ENCODE measurements around the gene RPL31. TPM values are rescaled to one million over a fixed set of nuclear protein-coding genes. Genes with fewer than 3 reads are reported as not detected.

RPL31 gene
- polyA plus RNA-seq, 1 of the 3 experiments (the other 2 are of a cell fraction): 4,488 TPM

DNA sequence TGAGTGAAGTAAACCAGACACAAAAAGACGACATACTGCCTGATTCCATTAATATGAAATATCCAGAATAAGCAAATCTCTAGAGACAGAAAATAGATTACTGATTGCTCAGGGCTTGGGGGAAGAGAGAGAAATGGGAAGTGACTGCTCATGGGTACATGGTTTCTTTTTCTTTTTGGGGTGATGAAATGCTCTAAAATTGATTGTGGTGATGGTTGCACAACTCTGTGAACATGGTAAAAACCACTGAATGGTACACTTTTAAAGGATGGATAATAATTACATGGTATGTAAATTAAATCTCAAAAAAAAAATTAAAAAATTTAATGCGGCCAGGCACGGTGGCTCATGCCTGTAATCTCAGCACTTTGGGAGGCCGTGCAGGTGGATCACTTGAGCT lies 39.3 kb downstream of the RPL31 start:
- WGBS (ENCODE audit: low lambda C conversion rate): 80% methylated on average over 4 of the region's 4 CpGs
- Histone ChIP-seq H3K4me1 (ENCODE audit: control insufficient read depth in 1 of 2, insufficient read depth in 2 of 2, low read depth in 1 of 2, low read length in 1 of 2) (peaks cover 0 to 21% of the 10 kb centered on the region in 2 experiments; a peak in 2 of 4 replicates), H3K9me2 (no peaks in the 10 kb centered on the region), H3K4me3 (ENCODE audit: low read depth in 2 of 2, low read length in 1 of 2) (no peak overlapping the region), H2AFZ (ENCODE audit: low read depth) (no peak overlapping the region), H3K4me2 (no peak overlapping the region), H3K9me3 (no peaks in the 10 kb centered on the region), H3K27me3 (ENCODE audit: insufficient read depth) (no peaks in the 10 kb centered on the region), H3K27ac (ENCODE audit: low read depth in 2 of 2, low read length in 1 of 2) (peak overlapping the region in 1 of 2 experiments; percentile 84; a peak in 2 of 4 replicates), H3K9ac (no peak overlapping the region), H3K36me3 (replicated peaks in 1 of 2; ENCODE audit: control insufficient read depth in 1 of 2, insufficient read depth in 2 of 2, low read length in 1 of 2) (peaks cover 0 to 4% of the 10 kb centered on the region in 2 experiments), H4K20me1 (ENCODE audit: insufficient read depth) (no peaks in the 10 kb centered on the region), H3K79me2 (ENCODE audit: insufficient read depth) (no peaks in the 10 kb centered on the region), H3F3A (replicated peaks; ENCODE audit: insufficient read depth) (no peaks in the 10 kb centered on the region)
- no peak for DNase-seq
- ChIA-PET POLR2A (no interaction called here), CTCF (interaction anchor here (0.9 to 1.3 kb wide), 2 partner anchors 10 to 147 kb away, joined by 3 read pairs; no protein-coding TSS in a partner anchor)
- no peak for TF ChIP-seq RCOR1 (IDR thresholded peaks at IDR 0.05; ENCODE audit: low read length)
- TF ChIP-seq, protein P1, sequence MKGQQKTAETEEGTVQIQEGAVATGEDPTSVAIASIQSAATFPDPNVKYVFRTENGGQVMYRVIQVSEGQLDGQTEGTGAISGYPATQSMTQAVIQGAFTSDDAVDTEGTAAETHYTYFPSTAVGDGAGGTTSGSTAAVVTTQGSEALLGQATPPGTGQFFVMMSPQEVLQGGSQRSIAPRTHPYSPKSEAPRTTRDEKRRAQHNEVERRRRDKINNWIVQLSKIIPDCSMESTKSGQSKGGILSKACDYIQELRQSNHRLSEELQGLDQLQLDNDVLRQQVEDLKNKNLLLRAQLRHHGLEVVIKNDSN (IDR thresholded peaks at IDR 0.05; ENCODE audit: borderline replicate concordance, low read depth): no peak
- no peak for TF ChIP-seq MEF2A (IDR thresholded peaks at IDR 0.05; ENCODE audit: borderline replicate concordance, low read depth)

DNA sequence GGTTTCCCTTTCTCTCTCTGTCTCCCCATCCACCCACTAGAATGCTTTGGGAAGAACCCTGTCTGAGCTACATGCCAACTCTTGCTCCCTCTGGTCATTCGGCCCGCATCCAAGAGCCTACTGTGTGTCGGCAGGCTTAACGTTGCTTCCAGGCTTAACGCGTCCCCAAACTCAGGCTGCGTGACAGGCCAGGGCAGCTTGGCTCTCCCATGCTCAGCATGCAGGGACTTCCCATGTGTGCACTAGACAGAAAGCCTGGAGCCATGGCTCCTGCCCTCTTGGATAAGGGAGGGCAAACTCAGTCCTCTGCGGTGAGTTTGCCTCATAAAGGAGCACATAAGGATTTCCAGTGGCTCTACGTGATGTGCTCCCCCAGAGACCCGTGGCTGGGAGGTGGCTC lies 43.2 kb downstream of the RPL31 start:
- TF ChIP-seq FOSL2 (IDR thresholded peaks at IDR 0.05; ENCODE audit: borderline replicate concordance, low read depth): no peak
- TF ChIP-seq, protein P1 (IDR thresholded peaks at IDR 0.05; ENCODE audit: borderline replicate concordance, low read depth): no peak
- no peak for TF ChIP-seq TAF1 (IDR thresholded peaks at IDR 0.05; ENCODE audit: borderline replicate concordance, low read depth, low read length)
- no peak for TF ChIP-seq ELF1 (IDR thresholded peaks at IDR 0.05)
- no peak for TF ChIP-seq MXI1 (IDR thresholded peaks at IDR 0.05; ENCODE audit: low read depth, low read length)
- TF ChIP-seq NFIC (IDR thresholded peaks at IDR 0.05; ENCODE audit: borderline replicate concordance): no peak
- TF ChIP-seq, protein P2, sequence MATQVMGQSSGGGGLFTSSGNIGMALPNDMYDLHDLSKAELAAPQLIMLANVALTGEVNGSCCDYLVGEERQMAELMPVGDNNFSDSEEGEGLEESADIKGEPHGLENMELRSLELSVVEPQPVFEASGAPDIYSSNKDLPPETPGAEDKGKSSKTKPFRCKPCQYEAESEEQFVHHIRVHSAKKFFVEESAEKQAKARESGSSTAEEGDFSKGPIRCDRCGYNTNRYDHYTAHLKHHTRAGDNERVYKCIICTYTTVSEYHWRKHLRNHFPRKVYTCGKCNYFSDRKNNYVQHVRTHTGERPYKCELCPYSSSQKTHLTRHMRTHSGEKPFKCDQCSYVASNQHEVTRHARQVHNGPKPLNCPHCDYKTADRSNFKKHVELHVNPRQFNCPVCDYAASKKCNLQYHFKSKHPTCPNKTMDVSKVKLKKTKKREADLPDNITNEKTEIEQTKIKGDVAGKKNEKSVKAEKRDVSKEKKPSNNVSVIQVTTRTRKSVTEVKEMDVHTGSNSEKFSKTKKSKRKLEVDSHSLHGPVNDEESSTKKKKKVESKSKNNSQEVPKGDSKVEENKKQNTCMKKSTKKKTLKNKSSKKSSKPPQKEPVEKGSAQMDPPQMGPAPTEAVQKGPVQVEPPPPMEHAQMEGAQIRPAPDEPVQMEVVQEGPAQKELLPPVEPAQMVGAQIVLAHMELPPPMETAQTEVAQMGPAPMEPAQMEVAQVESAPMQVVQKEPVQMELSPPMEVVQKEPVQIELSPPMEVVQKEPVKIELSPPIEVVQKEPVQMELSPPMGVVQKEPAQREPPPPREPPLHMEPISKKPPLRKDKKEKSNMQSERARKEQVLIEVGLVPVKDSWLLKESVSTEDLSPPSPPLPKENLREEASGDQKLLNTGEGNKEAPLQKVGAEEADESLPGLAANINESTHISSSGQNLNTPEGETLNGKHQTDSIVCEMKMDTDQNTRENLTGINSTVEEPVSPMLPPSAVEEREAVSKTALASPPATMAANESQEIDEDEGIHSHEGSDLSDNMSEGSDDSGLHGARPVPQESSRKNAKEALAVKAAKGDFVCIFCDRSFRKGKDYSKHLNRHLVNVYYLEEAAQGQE (IDR thresholded peaks at IDR 0.05; ENCODE audit: low read depth, low read length): no peak
- TF ChIP-seq, protein P3, sequence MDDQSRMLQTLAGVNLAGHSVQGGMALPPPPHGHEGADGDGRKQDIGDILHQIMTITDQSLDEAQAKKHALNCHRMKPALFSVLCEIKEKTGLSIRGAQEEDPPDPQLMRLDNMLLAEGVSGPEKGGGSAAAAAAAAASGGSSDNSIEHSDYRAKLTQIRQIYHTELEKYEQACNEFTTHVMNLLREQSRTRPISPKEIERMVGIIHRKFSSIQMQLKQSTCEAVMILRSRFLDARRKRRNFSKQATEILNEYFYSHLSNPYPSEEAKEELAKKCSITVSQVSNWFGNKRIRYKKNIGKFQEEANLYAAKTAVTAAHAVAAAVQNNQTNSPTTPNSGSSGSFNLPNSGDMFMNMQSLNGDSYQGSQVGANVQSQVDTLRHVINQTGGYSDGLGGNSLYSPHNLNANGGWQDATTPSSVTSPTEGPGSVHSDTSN (IDR thresholded peaks at IDR 0.05): no peak
- no peaks in the 10 kb centered on the region for H4K20me1 ChIP-seq (ENCODE audit: insufficient read depth)
- no peak overlapping the region for H3K27ac ChIP-seq (ENCODE audit: low read depth in 2 of 2, low read length in 1 of 2)
- H3K9ac ChIP-seq: no peak overlapping the region
- H3K9me2 ChIP-seq: no peaks in the 10 kb centered on the region
- H3K79me2 ChIP-seq (ENCODE audit: insufficient read depth): no peaks in the 10 kb centered on the region
- CTCF ChIA-PET: interaction anchor here (0.8 to 3.8 kb wide), 3 partner anchors 9 to 143 kb away, joined by 3 to 25 read pairs (median 4); no protein-coding TSS in a partner anchor
- H3K4me2 ChIP-seq: no peak overlapping the region
- no peak overlapping the region for H3K4me3 ChIP-seq (ENCODE audit: low read depth in 2 of 2, low read length in 1 of 2)
- H3K9me3 ChIP-seq: no peaks in the 10 kb centered on the region
- POLR2A ChIA-PET: no interaction called here
- H3K27me3 ChIP-seq (ENCODE audit: insufficient read depth): no peaks in the 10 kb centered on the region
- no peaks in the 10 kb centered on the region for H3F3A ChIP-seq (replicated peaks; ENCODE audit: insufficient read depth)
- no peaks in the 10 kb centered on the region for H3K36me3 ChIP-seq (replicated peaks in 1 of 2; ENCODE audit: control insufficient read depth in 1 of 2, insufficient read depth in 2 of 2, low read length in 1 of 2)
- H2AFZ ChIP-seq (ENCODE audit: low read depth): no peak overlapping the region
- peaks cover 0 to 21% of the 10 kb centered on the region in 2 experiments; a peak in 2 of 4 replicates for H3K4me1 ChIP-seq (ENCODE audit: control insufficient read depth in 1 of 2, insufficient read depth in 2 of 2, low read depth in 1 of 2, low read length in 1 of 2)
- DNase-seq: no peak
- 95% methylated on average over 7 of the region's 10 CpGs for WGBS (ENCODE audit: low lambda C conversion rate)

All from SK-N-SH (cell line).